ENCODE data around the gene SMURF2. TPM values are rescaled to one million over a fixed set of nuclear protein-coding genes. Genes with fewer than 3 reads are reported as not detected.

Gene SMURF2
- total RNA-seq, 4 donors from 2014 or later = 30.5 to 52.7 (median 44.1) TPM

DNA sequence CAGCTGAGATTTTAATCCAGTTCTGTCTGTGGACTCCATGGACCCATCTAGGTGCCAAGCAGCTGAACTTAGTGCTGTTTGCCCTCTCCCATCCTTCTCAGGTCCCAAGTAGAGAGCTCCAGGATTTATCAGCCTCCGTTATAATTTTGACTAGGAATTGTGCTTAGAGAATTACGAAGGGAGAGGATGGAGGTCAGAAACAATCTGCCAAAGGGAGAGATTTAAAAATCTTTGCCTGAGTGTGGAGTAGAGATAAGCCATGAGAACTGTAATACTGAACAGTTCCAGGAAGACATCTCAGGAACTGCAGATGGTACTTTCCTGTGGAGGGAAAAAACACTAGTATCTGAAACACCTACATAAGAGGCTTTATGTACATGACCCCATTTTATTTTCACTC lies 128.3 kb downstream of the SMURF2 start:
- H3K4me3 ChIP-seq = no peak overlapping the region
- WGBS = 80% methylated on average over 2 of the region's 2 CpGs
- DNase-seq (ENCODE audit: extremely low spot score) = no peak
- H3K4me1 ChIP-seq = peaks cover 0 to 15% (median 4%) of the 10 kb centered on the region in 4 donors
- H3K27ac ChIP-seq (replicated peaks in 1 of 4) = no peak overlapping the region
- H3K9me3 ChIP-seq = no peaks in the 10 kb centered on the region
- no peaks in the 10 kb centered on the region for H3K27me3 ChIP-seq
- no peak for TF ChIP-seq POLR2AphosphoS5 (IDR thresholded peaks at IDR 0.05)
- TF ChIP-seq, protein P1, sequence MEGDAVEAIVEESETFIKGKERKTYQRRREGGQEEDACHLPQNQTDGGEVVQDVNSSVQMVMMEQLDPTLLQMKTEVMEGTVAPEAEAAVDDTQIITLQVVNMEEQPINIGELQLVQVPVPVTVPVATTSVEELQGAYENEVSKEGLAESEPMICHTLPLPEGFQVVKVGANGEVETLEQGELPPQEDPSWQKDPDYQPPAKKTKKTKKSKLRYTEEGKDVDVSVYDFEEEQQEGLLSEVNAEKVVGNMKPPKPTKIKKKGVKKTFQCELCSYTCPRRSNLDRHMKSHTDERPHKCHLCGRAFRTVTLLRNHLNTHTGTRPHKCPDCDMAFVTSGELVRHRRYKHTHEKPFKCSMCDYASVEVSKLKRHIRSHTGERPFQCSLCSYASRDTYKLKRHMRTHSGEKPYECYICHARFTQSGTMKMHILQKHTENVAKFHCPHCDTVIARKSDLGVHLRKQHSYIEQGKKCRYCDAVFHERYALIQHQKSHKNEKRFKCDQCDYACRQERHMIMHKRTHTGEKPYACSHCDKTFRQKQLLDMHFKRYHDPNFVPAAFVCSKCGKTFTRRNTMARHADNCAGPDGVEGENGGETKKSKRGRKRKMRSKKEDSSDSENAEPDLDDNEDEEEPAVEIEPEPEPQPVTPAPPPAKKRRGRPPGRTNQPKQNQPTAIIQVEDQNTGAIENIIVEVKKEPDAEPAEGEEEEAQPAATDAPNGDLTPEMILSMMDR (IDR thresholded peaks at IDR 0.05) = no peak
- TF ChIP-seq POLR2A (IDR thresholded peaks at IDR 0.05; ENCODE audit: low read depth) = no peak
- no peak for TF ChIP-seq EP300 (IDR thresholded peaks at IDR 0.05)
- intact Hi-C loops (cut with DNase I) = no loop called here
- H3K36me3 ChIP-seq = peaks cover 57 to 100% (median 96%) of the 10 kb centered on the region in 4 donors

DNA sequence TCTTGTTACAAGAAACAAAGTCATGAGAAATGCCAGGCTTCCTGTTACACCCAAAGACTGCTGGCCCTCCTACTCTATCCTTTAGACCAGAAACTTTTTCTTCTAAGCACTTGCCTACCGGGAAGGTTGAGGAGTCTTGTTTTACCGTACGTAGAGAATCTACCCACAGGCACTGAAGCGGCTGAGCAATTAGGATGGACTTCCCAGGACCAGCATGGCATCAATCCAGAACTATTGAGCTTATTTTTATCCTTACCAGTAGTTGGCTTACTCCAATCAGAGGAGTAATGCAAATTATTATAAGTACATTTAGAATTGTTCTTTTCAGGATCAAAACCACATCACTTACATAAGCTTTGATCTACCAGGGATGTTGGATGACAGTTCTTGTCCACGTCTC lies 129.7 kb downstream of the SMURF2 start:
- intact Hi-C loops (cut with DNase I) = no loop called here
- Histone ChIP-seq H3K4me1 (peaks cover 0 to 15% (median 4%) of the 10 kb centered on the region in 4 donors), H3K27ac (replicated peaks in 1 of 4) (no peak overlapping the region), H3K4me3 (no peak overlapping the region), H3K27me3 (no peaks in the 10 kb centered on the region), H3K36me3 (peaks cover 63 to 100% (median 97%) of the 10 kb centered on the region in 4 donors), H3K9me3 (no peaks in the 10 kb centered on the region)
- WGBS = 83% methylated on average over 5 of the region's 5 CpGs
- no peak for DNase-seq (ENCODE audit: extremely low spot score)
- TF ChIP-seq, protein P1 (IDR thresholded peaks at IDR 0.05) = no peak
- TF ChIP-seq POLR2AphosphoS5 (IDR thresholded peaks at IDR 0.05) = no peak
- no peak for TF ChIP-seq POLR2A (IDR thresholded peaks at IDR 0.05; ENCODE audit: low read depth)
- no peak for TF ChIP-seq EP300 (IDR thresholded peaks at IDR 0.05)

DNA sequence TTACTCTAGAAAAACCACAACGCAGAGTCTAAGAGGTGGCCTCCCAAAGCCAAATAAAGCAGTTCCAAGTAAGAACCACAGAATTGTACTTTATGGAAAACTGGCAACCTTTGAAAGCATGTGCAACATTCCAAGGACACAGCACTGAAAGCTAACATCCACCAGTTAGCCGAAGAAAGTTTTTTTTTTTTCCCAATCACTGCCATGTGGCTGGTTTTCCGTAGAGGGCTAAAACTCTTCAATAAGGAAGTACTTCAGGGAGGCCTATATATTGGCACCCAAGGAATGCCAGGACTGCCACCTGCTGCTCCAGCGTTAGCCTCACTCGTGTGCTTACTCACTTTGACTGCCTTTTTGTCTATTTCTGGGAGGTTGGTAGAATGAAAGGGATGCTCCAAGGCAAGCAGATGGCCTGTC lies 130.1 kb downstream of the SMURF2 start:
- peaks cover 0 to 15% (median 4%) of the 10 kb centered on the region in 4 donors for H3K4me1 ChIP-seq
- intact Hi-C loops (cut with DNase I) = no loop called here
- DNase-seq (ENCODE audit: extremely low spot score) = no peak
- TF ChIP-seq, protein P1 (IDR thresholded peaks at IDR 0.05) = no peak
- TF ChIP-seq POLR2AphosphoS5 (IDR thresholded peaks at IDR 0.05) = no peak
- TF ChIP-seq POLR2A (IDR thresholded peaks at IDR 0.05; ENCODE audit: low read depth) = no peak
- no peak for TF ChIP-seq EP300 (IDR thresholded peaks at IDR 0.05)
- no peaks in the 10 kb centered on the region for H3K9me3 ChIP-seq
- no peak overlapping the region for H3K27ac ChIP-seq (replicated peaks in 1 of 4)
- H3K27me3 ChIP-seq = no peaks in the 10 kb centered on the region
- H3K4me3 ChIP-seq = no peak overlapping the region
- peaks cover 59 to 100% (median 97%) of the 10 kb centered on the region in 4 donors for H3K36me3 ChIP-seq
- 71% methylated on average over 5 of the region's 5 CpGs for WGBS

DNA sequence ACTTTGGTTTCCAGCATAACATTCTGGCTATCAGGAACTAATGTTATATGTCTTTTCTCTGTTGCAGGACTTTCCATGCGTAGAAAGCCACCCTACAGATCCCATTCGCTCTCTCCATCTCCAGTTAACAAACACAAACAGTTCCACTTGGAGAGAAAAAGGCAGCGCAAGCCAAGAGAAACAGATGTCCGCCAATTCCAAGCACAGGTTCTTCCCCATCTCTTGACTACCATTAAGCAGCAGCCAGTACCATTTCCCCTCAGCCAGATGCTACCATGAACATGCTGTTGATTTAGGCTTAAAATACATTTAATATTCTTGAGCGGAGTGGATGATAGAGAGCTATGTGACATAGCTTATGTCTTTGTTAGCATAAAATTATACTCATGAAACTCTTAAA lies 132.9 kb downstream of the SMURF2 start:
- 93% methylated on average over 5 of the region's 5 CpGs for WGBS
- intact Hi-C loops (cut with DNase I) = no loop called here

More for the DNA sequence above, 132.9 kb downstream of the SMURF2 start:
- Histone ChIP-seq H3K9me3 (no peaks in the 10 kb centered on the region), H3K27me3 (no peaks in the 10 kb centered on the region), H3K4me3 (no peak overlapping the region), H3K4me1 (peaks cover 0 to 15% (median 4%) of the 10 kb centered on the region in 4 donors), H3K36me3 (peaks cover 62 to 100% (median 97%) of the 10 kb centered on the region in 4 donors), H3K27ac (replicated peaks in 1 of 4) (no peak overlapping the region)
- TF ChIP-seq, protein P1 (IDR thresholded peaks at IDR 0.05) = no peak
- TF ChIP-seq EP300 (IDR thresholded peaks at IDR 0.05) (no peak), POLR2A (IDR thresholded peaks at IDR 0.05; ENCODE audit: low read depth) (no peak), POLR2AphosphoS5 (IDR thresholded peaks at IDR 0.05) (no peak)
- DNase-seq (ENCODE audit: extremely low spot score) = no peak

Measured in esophagus muscularis mucosa (tissue), 4 donors.